A673 (cell line): ENCODE results near the gene SLC46A1.

Experiments
- EZH2 ChIP-seq: fragments of 200-600 bp; sonication (generic); IDR thresholded peaks from 2 replicates; pipeline ENCODE4 v1.6.1; 2017; ENCODE audit warnings: borderline replicate concordance, low read depth, mild to moderate bottlenecking, mixed read lengths, antibody characterized with exemption, low read length; ENCODE audit not compliant: poor library complexity, severe bottlenecking
- TF ChIP-seq, protein P1 (sequence below): fragments of 300-800, 200-600 bp; sonication (generic); conservative IDR thresholded peaks from 2 replicates; pipeline ENCODE4 v1.5.1; 2017; ENCODE audit warnings: low read depth, mild to moderate bottlenecking, antibody characterized with exemption, low read length, moderate library complexity, mixed read lengths

- no peak for TF ChIP-seq EZH2
- TF ChIP-seq, protein P1, sequence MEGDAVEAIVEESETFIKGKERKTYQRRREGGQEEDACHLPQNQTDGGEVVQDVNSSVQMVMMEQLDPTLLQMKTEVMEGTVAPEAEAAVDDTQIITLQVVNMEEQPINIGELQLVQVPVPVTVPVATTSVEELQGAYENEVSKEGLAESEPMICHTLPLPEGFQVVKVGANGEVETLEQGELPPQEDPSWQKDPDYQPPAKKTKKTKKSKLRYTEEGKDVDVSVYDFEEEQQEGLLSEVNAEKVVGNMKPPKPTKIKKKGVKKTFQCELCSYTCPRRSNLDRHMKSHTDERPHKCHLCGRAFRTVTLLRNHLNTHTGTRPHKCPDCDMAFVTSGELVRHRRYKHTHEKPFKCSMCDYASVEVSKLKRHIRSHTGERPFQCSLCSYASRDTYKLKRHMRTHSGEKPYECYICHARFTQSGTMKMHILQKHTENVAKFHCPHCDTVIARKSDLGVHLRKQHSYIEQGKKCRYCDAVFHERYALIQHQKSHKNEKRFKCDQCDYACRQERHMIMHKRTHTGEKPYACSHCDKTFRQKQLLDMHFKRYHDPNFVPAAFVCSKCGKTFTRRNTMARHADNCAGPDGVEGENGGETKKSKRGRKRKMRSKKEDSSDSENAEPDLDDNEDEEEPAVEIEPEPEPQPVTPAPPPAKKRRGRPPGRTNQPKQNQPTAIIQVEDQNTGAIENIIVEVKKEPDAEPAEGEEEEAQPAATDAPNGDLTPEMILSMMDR = no peak
Observed at GRCh38 chr17:28406473-28406814, 432 bp upstream of the SLC46A1 start.
